ENCODE results near the gene WDR62.
"Not testable (repeated sequence)": the region's sequence is repeated elsewhere in the genome, so short reads cannot be mapped to it uniquely, and the experiment has no call there.

The WDR62 gene

DNA sequence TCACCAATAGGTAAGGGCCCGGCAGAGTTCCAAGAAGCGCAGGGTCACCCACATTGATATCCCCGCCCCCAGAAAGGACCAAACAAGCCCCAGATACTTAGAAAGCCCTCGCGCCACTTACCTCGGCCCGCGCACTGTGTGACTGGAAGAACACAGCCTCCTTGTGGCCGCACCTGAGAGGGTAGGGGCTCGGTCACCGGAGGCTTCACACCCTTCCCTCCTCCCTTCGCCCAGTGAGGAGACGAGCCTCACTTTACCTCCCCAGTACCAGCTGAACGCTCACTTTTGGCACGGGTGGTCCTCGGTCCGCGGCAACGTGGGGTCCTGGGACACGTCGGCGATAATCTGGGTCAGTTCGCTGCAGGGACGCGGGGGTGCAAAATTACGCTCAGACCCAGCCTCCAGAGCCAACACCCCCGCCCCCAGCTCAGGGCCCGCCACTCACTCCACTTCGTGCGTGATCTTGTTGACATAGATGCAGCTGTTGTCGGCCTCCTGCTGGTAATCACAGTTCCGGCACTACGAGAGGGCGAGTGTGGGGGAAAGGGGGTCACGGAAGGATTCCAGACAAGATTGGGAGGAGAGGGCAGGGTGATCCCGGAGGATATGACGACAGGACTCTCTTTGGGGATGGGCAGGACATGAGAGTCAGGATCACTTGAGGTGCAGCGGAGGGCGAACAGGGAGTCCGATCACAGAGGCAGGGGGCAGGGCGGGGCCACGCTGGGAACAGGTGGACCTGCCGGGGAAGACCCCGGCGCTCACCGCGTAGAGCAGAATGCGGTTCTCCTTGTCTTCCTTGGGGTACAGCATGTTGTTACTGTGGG is 59.4 kb downstream of the WDR62 start:
- peak; percentile 44 for DNase-seq

DNA sequence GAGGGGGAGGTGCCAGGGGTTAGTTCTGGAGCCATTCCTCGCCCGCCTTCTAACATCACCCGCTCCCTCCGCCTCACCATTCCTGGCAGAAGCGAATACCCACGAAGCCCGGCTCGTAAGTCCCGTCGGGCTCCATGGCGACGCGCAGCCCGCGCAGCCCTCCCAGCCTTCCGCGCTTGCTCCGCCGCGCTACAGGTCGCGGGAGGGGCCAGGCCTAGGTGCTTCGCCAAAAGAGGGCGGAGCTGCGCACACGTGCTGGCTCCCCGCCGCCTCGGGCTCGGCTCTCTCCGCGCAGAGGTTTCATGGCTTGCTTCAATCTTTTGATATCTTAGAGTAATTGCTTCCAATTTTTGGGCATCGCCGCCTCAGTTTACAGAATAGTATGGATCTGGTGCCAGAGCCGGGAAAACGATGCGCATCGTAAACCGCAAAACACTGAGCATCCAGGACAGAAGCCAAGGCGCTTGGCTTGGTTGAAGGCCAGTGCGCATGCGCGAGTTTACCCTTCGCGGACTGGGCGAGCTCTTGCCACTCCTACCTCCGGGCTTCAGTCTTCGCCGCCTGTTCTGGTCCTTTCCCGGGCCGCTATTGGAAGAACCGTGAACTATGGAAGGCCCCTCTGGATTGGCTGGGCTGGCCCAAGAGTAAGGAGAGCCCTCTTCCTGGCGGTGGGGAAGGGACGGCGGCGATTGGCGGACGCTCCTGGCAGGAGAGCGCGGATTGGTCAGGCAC is 60.2 kb downstream of the WDR62 start, which contains the start of gene POLR2I:
POLR2I (minus strand) TSS at position 155 of the 732 bp plus-strand sequence; CDS start at position 136, 19 bp downstream.
- peak; percentile 100 for DNase-seq

GRCh38 chr19:36115453-36116343 is 61.0 kb downstream of the WDR62 start, which contains the start of gene TBCB:
Gene TBCB (plus strand): TSS chr19:36115468. CDS start chr19:36115561, 93 bp downstream.
- no peak for DNase-seq

DNA sequence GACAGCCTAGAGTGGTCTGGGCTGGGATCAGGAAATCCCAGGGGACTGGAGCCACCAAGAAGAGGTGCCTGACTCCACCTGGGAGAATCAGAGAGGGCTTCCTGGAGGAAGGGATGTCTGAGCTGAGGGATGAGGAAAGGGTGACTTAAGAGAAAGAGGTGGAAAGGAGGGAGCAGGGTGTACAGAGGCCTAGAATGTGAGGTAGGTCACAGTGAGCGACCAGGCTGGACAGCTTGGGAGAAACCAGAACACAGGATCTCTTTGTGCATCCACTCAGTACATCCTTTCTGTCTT is 61.6 kb downstream of the WDR62 start:
- DNase-seq, result no peak

GRCh38 chr19:36120092-36120983 is 65.6 kb downstream of the WDR62 start:
- no peak for DNase-seq

- DNase-seq, result no peak
These were observed 66.3 kb downstream of the WDR62 start for GRCh38 chr19:36120984-36121358.

DNA sequence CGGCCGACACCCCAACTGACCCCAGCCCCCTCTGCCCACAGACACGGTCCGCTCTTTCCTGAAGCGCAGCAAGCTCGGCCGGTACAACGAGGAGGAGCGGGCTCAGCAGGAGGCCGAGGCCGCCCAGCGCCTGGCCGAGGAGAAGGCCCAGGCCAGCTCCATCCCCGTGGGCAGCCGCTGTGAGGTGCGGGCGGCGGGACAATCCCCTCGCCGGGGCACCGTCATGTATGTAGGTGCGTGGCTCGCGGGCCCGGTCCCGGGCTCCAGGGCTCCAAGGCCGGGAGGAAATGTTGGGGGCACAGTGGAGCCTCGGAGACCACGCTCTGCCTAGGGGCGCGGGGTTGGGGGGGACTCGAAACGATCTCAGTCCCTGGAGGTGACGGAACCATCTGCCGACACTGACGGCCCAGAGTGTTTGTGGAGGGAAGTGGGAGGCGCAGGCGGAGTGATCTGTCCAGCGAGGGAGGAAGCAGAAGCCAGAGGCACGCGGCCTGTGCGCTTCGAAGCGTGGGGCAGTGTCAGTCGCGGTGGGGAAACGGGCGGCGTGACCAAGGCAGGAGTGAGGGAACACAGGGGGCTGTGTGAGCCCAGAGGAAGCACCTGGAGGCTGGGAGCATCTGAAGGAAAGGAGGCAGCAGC is 66.9 kb downstream of the WDR62 start:
- no peak for DNase-seq

DNA sequence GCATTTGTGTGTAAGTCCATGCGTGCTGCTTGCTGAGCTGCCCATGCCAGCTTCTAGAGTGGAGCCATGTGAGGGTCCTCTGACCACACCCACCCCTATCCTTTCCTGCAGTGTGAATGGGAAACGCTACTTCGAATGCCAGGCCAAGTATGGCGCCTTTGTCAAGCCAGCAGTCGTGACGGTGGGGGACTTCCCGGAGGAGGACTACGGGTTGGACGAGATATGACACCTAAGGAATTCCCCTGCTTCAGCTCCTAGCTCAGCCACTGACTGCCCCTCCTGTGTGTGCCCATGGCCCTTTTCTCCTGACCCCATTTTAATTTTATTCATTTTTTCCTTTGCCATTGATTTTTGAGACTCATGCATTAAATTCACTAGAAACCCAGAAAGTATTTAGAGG is 70.9 kb downstream of the WDR62 start:
- DNase-seq, result no peak

- peak; percentile 67 for DNase-seq
These were observed 73.7 kb downstream of the WDR62 start for GRCh38 chr19:36128392-36128736.

DNA sequence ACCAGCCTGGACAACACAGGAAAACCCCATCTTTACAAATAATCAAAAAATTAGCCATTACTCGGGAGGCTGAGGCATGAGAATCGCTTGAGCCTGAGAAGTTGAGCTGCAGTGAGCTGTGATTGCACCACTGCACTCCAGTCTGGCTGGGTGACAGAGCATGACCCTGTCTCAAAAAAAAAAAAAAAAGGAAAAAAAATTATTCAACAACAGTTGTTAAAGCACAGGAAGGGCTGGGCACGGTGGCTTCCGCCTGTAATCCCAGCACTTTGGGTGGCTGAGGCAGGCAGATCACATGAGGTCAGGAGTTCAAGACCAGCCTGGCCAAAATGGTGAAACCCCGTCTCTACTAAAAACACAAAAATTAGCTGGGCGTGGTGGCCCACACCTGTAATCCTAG is 76.5 kb downstream of the WDR62 start:
- DNase-seq, result peak; percentile 34

DNA sequence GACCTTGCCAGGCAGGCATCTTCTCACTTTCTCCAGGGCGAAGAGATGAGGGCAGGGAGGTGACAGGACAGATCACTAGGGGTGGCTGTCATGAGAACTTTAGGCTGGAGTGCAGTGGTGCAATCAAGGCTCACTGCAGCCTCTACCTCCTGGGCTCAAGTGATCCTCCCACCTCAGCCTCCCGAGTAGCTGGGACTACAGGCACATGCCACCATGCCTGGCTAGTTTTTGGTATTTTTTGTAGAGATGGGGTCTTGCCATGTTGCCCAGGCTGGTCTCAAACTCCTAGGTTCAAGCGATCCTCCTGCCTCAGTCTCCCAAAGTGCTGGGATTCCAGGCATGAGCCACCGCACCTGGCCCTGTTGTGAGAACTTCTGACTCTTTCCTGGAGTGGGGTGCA is 80.2 kb downstream of the WDR62 start:
- DNase-seq, result not testable (repeated sequence)

DNA sequence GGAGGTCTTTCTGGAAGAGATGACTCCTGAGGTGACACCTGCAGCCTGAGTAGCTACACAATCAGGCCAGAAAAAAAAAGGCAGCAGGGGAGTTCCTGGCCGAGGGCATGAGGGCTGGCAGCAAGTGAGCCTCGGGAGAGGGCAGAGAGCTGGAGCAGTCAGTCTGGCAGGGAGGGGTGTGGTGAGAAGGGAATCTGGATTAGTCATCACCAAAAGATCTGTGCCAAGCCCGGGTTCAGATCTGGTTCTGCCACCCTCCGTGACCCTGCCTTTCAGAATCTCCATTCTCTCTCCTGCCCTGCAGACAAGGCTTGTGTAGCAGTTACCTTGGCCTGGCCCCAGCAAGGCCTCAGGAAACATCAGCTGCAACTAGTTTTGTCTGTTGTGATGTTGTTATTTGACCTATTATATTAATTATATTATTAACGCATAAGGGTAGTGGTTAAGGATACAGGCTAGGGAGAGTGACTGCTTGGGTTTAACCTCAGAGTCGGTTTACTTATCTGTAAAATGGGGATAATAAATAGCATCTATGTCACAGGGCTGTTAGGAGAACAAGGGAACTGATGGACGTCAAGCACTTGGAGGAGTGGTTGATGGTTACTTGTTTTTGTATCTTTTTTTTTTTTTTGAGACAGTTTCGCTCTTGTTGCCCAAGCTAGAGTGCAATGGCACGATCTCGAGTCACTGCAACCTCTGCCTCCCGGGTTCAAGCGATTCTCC is 82.4 kb downstream of the WDR62 start:
- DNase-seq, result peak; percentile 53

- DNase-seq, result no peak
These were observed 84.4 kb downstream of the WDR62 start for GRCh38 chr19:36139120-36139472.

GRCh38 chr19:36139473-36140303 is 85.0 kb downstream of the WDR62 start, which contains the start of gene CAPNS1:
Gene CAPNS1 (plus strand): TSS chr19:36140066. CDS start chr19:36141012, 946 bp downstream.
- peak; percentile 98 for DNase-seq

DNA sequence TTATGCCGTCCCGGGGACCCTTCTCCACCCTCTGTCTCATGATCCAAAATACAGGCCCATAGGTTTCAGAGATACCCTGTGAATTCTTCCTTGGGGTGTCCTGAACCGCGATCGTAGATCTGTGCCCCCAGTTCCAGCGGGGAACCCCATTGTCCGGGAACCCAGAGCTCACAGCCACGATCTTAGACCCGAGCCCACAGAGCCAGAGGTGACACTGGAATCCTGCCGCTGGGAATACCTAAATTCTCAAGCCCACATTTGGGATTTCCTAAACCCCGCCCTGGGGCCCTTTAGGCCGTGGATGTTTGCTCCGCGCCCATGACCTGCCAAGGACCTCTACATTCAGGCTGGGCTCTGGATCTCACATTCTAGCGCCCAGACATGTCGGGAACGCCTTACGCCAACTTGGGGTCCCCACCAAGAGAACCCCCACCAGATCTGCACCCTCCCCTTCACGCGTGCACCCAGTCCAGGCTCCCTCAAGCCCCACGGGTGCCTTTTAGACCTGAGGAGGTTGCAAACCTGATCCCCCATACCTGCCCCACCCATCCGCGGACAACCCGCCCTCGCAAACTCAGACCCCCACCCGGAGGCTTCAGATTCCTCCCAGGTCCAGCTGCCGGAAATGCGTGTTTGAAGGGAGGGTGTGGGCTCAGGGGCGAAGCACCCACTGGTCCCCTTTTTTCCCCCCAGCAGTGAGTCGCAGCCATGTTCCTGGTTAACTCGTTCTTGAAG is 85.8 kb downstream of the WDR62 start:
- DNase-seq, result peak; percentile 85

- peak; percentile 94 for DNase-seq
These were observed 86.6 kb downstream of the WDR62 start for GRCh38 chr19:36141039-36141927.

DNA sequence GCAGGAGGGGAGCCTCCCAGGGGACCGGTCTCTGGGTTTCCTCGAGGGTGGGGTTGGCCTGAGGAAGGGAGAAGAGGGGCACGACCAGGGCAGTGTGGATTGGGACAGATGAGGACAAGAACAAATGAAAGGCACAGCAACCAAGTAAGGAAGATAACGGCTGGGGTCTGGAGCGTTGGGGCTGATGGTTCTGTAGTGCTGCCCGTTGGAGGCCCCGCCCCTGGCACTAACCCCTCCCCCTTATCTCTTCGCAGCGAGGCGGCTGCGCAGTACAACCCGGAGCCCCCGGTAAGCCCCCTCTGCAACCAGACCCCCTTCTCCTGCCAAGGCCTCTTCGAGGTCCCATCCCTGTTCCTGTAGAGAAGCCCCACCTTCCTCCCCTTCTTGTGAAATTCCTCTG is 87.3 kb downstream of the WDR62 start:
- no peak for DNase-seq

GRCh38 chr19:36142496-36142895 is 87.8 kb downstream of the WDR62 start:
- no peak for DNase-seq
